Urinary bladder (tissue), 4 donors: ENCODE measurements around the gene TMC1. TPM values are rescaled to one million over a fixed set of nuclear protein-coding genes. Genes with fewer than 3 reads are reported as not detected.

Source experiments
- DNase-seq: peaks from one replicate; pipeline ENCODE4 v3.0.0-alpha.2; 2015; ENCODE audit errors: extremely low spot score
- H3K27ac ChIP-seq: one replicate; pipeline ENCODE4 v1.5.1; 2013; ENCODE audit warnings: low read depth, mild to moderate bottlenecking, moderate library complexity
- H3K36me3 ChIP-seq: one replicate; pipeline ENCODE4 v1.6.1; 2013; ENCODE audit warnings: mild to moderate bottlenecking, moderate library complexity; ENCODE audit not compliant: insufficient read depth
- H3K4me1 ChIP-seq: one replicate; pipeline ENCODE4 v1.6.1; 2013; ENCODE audit warnings: mild to moderate bottlenecking, moderate library complexity; ENCODE audit not compliant: insufficient read depth
- H3K4me3 ChIP-seq: one replicate; pipeline ENCODE4 v1.5.1; 2013; ENCODE audit warnings: low read depth, low read length
- WGBS: extraction: QIAGEN DNeasy Blood & Tissue Kit; methylation state at CpG from one replicate; pipeline ENCODE4 v1.1.7; 2013; 5-methylcytosine and 5-hydroxymethylcytosine counted together
- polyA plus RNA-seq: library from polyadenylated mRNA; stranded (reverse); fragments of 200-250 nt; gene quantifications from one replicate; pipeline ENCODE4 v1.2.3, GENCODE V29; 2013
- total RNA-seq: library from RNA; depleted of rRNA; stranded (reverse); fragments of >200 nt; gene quantifications from one replicate; pipeline ENCODE4 v1.2.3, GENCODE V29; 2014
- donor health status: healthy with polysubstance abuse.
- donor health status: healthy.

Gene TMC1
- total and polyA plus RNA-seq, 2 donors = 0.66 to 1.9 TPM

- H3K36me3 ChIP-seq = no peaks in the 10 kb centered on the region
- H3K27ac ChIP-seq = no peak overlapping the region
- no peak overlapping the region for H3K4me3 ChIP-seq
- no peak for DNase-seq
- 85% methylated on average over 2 of the region's 2 CpGs for WGBS
- H3K4me1 ChIP-seq = no peaks in the 10 kb centered on the region
Observed at GRCh38 chr9:72807765-72808445, 286.5 kb downstream of the TMC1 start.

GRCh38 chr9:72808446-72808768 is 287.0 kb downstream of the TMC1 start:
- no peak for DNase-seq

GRCh38 chr9:72809586-72809985 is 288.2 kb downstream of the TMC1 start:
- no peak overlapping the region for H3K27ac ChIP-seq
- H3K4me3 ChIP-seq = no peak overlapping the region
- no peaks in the 10 kb centered on the region for H3K36me3 ChIP-seq
- DNase-seq = no peak
- H3K4me1 ChIP-seq = no peaks in the 10 kb centered on the region
- 95% methylated on average over 3 of the region's 3 CpGs for WGBS

More at GRCh38 chr9:72808446-72808768, 287.0 kb downstream of the TMC1 start:
- 87% methylated on average over 2 of the region's 2 CpGs for WGBS
- H3K36me3 ChIP-seq = no peaks in the 10 kb centered on the region
- no peak overlapping the region for H3K27ac ChIP-seq
- no peak overlapping the region for H3K4me3 ChIP-seq
- no peaks in the 10 kb centered on the region for H3K4me1 ChIP-seq

- H3K36me3 ChIP-seq = no peaks in the 10 kb centered on the region
- WGBS = 33% methylated on average over 2 of the region's 2 CpGs
- no peak overlapping the region for H3K27ac ChIP-seq
- no peak overlapping the region for H3K4me3 ChIP-seq
- peak; percentile 59 for DNase-seq
- no peaks in the 10 kb centered on the region for H3K4me1 ChIP-seq
Observed at GRCh38 chr9:72812559-72813111, 291.2 kb downstream of the TMC1 start.

GRCh38 chr9:72813544-72813943 is 292.1 kb downstream of the TMC1 start:
- no peak for DNase-seq
- H3K27ac ChIP-seq = no peak overlapping the region
- H3K36me3 ChIP-seq = no peaks in the 10 kb centered on the region
- H3K4me3 ChIP-seq = no peak overlapping the region
- H3K4me1 ChIP-seq = no peaks in the 10 kb centered on the region

GRCh38 chr9:72814083-72814597 is 292.7 kb downstream of the TMC1 start:
- no peaks in the 10 kb centered on the region for H3K36me3 ChIP-seq
- H3K4me1 ChIP-seq = no peaks in the 10 kb centered on the region
- whole genome bisulfite sequencing = 80% methylated on average over 7 of the region's 7 CpGs
- no peak for DNase-seq
- H3K27ac ChIP-seq = no peak overlapping the region
- no peak overlapping the region for H3K4me3 ChIP-seq

GRCh38 chr9:72816666-72817065 is 295.3 kb downstream of the TMC1 start:
- H3K27ac ChIP-seq = no peak overlapping the region
- WGBS = 94% methylated on average over 8 of the region's 8 CpGs
- no peaks in the 10 kb centered on the region for H3K36me3 ChIP-seq
- H3K4me3 ChIP-seq = no peak overlapping the region
- DNase-seq = no peak
- H3K4me1 ChIP-seq = no peaks in the 10 kb centered on the region

- no peak for DNase-seq
- 77% methylated on average over 7 of the region's 7 CpGs for WGBS
- Histone ChIP-seq H3K27ac (no peak overlapping the region), H3K36me3 (no peaks in the 10 kb centered on the region), H3K4me3 (no peak overlapping the region), H3K4me1 (no peaks in the 10 kb centered on the region)
Observed at GRCh38 chr9:72817413-72817812, 296.0 kb downstream of the TMC1 start.

GRCh38 chr9:72818385-72818784 is 297.0 kb downstream of the TMC1 start:
- 77% methylated on average over 3 of the region's 3 CpGs for WGBS
- no peak for DNase-seq
- no peaks in the 10 kb centered on the region for H3K4me1 ChIP-seq
- H3K4me3 ChIP-seq = no peak overlapping the region
- no peak overlapping the region for H3K27ac ChIP-seq
- H3K36me3 ChIP-seq = no peaks in the 10 kb centered on the region

- Histone ChIP-seq H3K4me1 (no peaks in the 10 kb centered on the region), H3K36me3 (no peaks in the 10 kb centered on the region), H3K4me3 (no peak overlapping the region), H3K27ac (no peak overlapping the region)
- 74% methylated on average over 5 of the region's 5 CpGs for WGBS
- no peak for DNase-seq
Observed at GRCh38 chr9:72823971-72824370, 302.6 kb downstream of the TMC1 start.

- Histone ChIP-seq H3K36me3 (no peaks in the 10 kb centered on the region), H3K27ac (no peak overlapping the region), H3K4me3 (no peak overlapping the region), H3K4me1 (no peaks in the 10 kb centered on the region)
- DNase-seq = peak; percentile 40
- 33% methylated on average over 7 of the region's 7 CpGs for WGBS
Observed at GRCh38 chr9:72826996-72827949, 305.9 kb downstream of the TMC1 start.

- Histone ChIP-seq H3K4me3 (no peak overlapping the region), H3K4me1 (no peaks in the 10 kb centered on the region), H3K27ac (no peak overlapping the region), H3K36me3 (no peaks in the 10 kb centered on the region)
- 75% methylated on average over 2 of the region's 2 CpGs for WGBS
- DNase-seq = no peak
Observed at GRCh38 chr9:72827950-72828731, 306.7 kb downstream of the TMC1 start.

GRCh38 chr9:72834994-72835393 is 313.6 kb downstream of the TMC1 start:
- WGBS = 85% methylated on average over 1 of the region's 1 CpG
- Histone ChIP-seq H3K27ac (no peak overlapping the region), H3K4me1 (no peaks in the 10 kb centered on the region), H3K4me3 (no peak overlapping the region), H3K36me3 (no peaks in the 10 kb centered on the region)
- no peak for DNase-seq
